ENCODE data around the gene THPO.

GRCh38 chr3:184386047-184386806, 8.2 kb upstream of the THPO start:
- TF ChIP-seq ETS1 (IDR thresholded peaks at IDR 0.05) (no peak), POLR2AphosphoS5 (IDR thresholded peaks at IDR 0.05; ENCODE audit: low read depth) (no peak), CTCF (conservative IDR thresholded peaks at IDR 0.05; ENCODE audit: low read depth in 2 of 2) (peak; percentile 24 to 50; a peak in 3 of 4 replicates), EZH2 (IDR thresholded peaks at IDR 0.05; ENCODE audit: low read depth, unreplicated experiment) (no peak), REST (IDR thresholded peaks at IDR 0.05; ENCODE audit: unreplicated experiment) (no peak), JUNB (IDR thresholded peaks at IDR 0.05; ENCODE audit: unreplicated experiment) (no peak), NANOG (IDR thresholded peaks at IDR 0.05; ENCODE audit: borderline replicate concordance) (no peak), CREB1 (CRISPR knock-in tag; IDR thresholded peaks at IDR 0.05; ENCODE audit: low read depth) (no peak), EZH2phosphoT487 (IDR thresholded peaks at IDR 0.05; ENCODE audit: unreplicated experiment) (no peak), ZNF114 (CRISPR knock-in tag; IDR thresholded peaks at IDR 0.05) (no peak), ZNF331 (CRISPR knock-in tag; IDR thresholded peaks at IDR 0.05; ENCODE audit: low read depth) (no peak), STAT1 (IDR thresholded peaks at IDR 0.05; ENCODE audit: unreplicated experiment) (no peak), ZNF462 (CRISPR knock-in tag; IDR thresholded peaks at IDR 0.05) (no peak)
